Muscle of leg (tissue), 11 donors: Measurements from ENCODE around the gene DDX43. TPM values are rescaled to one million over a fixed set of nuclear protein-coding genes. Genes with fewer than 3 reads are reported as not detected.
"Not testable (repeated sequence)": the region's sequence is repeated elsewhere in the genome, so short reads cannot be mapped to it uniquely, and the experiment has no call there.

Source experiments
- DNase-seq: peaks from one replicate; pipeline ENCODE4 v3.0.0; 2013
- H3K27ac ChIP-seq: one replicate; pipeline ENCODE4 v1.5.1; 2013; ENCODE audit warnings: mild to moderate bottlenecking, low read length, control low read depth
- H3K27me3 ChIP-seq: one replicate; pipeline ENCODE4 v1.6.1; 2013; ENCODE audit warnings: low read length; ENCODE audit not compliant: control insufficient read depth, insufficient read depth
- H3K36me3 ChIP-seq: one replicate; pipeline ENCODE4 v1.6.1; 2013; ENCODE audit warnings: low read length; ENCODE audit not compliant: control insufficient read depth, insufficient read depth
- H3K4me1 ChIP-seq: one replicate; pipeline ENCODE4 v1.6.1; 2013; ENCODE audit warnings: low read length; ENCODE audit not compliant: control insufficient read depth, insufficient read depth
- H3K4me3 ChIP-seq: one replicate; pipeline ENCODE4 v1.5.1; 2013; ENCODE audit warnings: low read length, control low read depth
- H3K9me3 ChIP-seq: replicated peaks from 2 replicates; pipeline ENCODE4 v1.6.1; 2013; ENCODE audit warnings: low read depth, low read length; ENCODE audit not compliant: control insufficient read depth
- WGBS: methylation state at CpG from one replicate; pipeline ENCODE4 v1.1.5; 2013; ENCODE audit warnings: missing lambda C conversion rate; ENCODE audit not compliant: insufficient coverage; 5-methylcytosine and 5-hydroxymethylcytosine counted together
- polyA plus RNA-seq, 8 donors: library from polyadenylated mRNA; unstranded; fragments of 120-200 nt; gene quantifications; one replicate each; pipeline versions ENCODE4 v1.2.1 to v1.2.3, GENCODE V29; 2013; ENCODE audit warnings: inconsistent platforms in 1 of 8, low replicate concordance in 1 of 8; ENCODE audit not compliant: insufficient read length in 8 of 8, insufficient read depth in 1 of 8
- total RNA-seq: library from RNA; stranded (reverse); fragments of 120-200 nt; gene quantifications from one replicate; pipeline ENCODE4 v1.2.4, GENCODE V29; 2013

DDX43 gene
- total and polyA plus RNA-seq, 9 donors, result 0.23 to 0.81 (median 0.43) TPM

- no peak overlapping the region for H3K4me3 ChIP-seq
- no peaks in the 10 kb centered on the region for H3K36me3 ChIP-seq
- H3K27me3 ChIP-seq, result no peaks in the 10 kb centered on the region
- H3K9me3 ChIP-seq, result peaks cover 16% of the 10 kb centered on the region
- H3K27ac ChIP-seq, result no peak overlapping the region
- no peak for DNase-seq
- H3K4me1 ChIP-seq, result no peaks in the 10 kb centered on the region
- 86% methylated on average over 11 of the region's 16 CpGs for WGBS
These were observed 26.8 kb upstream of the DDX43 start for GRCh38 chr6:73367761-73368355.

DNA sequence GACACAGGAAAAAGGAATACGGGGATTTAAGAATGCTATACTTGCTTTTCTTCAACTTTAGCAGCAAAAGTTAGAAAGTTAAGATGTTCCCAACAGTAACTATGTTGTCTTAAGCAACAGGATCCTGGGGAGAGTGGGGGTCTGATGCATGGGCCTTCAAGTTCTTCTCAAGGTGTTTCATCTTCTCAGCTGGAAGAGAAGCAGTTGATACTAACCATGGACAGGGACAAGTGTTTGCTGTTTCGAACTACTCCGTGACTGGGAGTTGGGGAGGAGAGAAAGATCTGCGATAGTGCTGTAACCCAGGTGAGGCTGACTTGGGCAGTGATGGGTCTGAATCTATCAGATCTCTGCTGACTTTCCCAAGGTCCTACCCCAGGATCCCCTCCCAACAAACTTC lies 26.0 kb upstream of the DDX43 start:
- H3K9me3 ChIP-seq, result peaks cover 10% of the 10 kb centered on the region
- no peak for DNase-seq
- H3K4me1 ChIP-seq, result no peaks in the 10 kb centered on the region
- H3K36me3 ChIP-seq, result no peaks in the 10 kb centered on the region
- no peak overlapping the region for H3K4me3 ChIP-seq
- 100% methylated on average over 1 of the region's 4 CpGs for WGBS
- H3K27me3 ChIP-seq, result no peaks in the 10 kb centered on the region
- H3K27ac ChIP-seq, result no peak overlapping the region

DNA sequence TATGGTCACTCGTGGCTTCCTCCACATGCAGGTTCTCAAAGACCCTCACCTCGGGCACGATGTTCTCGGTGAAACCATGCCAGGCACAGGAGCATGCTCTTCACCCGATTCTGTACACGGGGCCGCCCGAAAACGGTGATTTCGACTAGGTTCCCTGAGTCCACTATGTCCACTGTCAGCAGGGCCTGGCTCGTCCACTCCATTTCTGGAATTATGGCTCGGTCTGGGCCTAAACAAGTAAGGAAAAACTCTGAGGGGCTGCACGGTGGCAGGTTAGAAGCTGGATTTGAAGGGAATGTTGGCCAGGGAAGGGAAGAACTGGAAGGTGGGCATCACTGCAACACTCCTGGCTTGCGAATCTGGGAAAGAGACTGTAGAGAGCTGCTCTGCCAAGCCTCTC lies 25.5 kb upstream of the DDX43 start:
- H3K4me3 ChIP-seq, result no peak overlapping the region
- WGBS, result 94% methylated on average over 12 of the region's 14 CpGs
- no peaks in the 10 kb centered on the region for H3K27me3 ChIP-seq
- DNase-seq, result no peak
- H3K27ac ChIP-seq, result no peak overlapping the region
- no peaks in the 10 kb centered on the region for H3K4me1 ChIP-seq
- H3K36me3 ChIP-seq, result no peaks in the 10 kb centered on the region
- H3K9me3 ChIP-seq, result peaks cover 10% of the 10 kb centered on the region

DNA sequence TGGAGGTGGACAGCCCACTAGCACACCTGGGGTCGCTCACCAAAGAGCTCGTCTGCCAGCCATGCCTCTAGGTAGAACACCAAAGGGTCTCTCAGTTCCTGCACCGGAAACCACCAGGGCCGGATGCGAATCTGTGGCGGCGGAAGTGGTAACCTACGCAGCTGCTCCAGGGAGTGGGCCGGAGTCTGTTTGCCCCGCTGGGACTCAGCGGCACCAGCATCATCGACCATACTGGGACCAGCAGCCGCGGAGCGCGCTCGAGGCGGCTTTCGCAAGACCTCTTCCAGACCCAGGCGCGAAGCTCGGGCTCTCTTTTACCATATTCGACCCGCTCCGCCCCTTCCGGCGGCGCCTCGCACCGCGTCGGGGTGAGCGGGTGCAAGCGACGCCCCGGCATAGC lies 25.1 kb upstream of the DDX43 start, which contains the start of gene OOEP:
OOEP (minus strand) TSS at position 335 of the 400 bp plus-strand sequence; CDS start at position 230, 105 bp downstream.
- no peaks in the 10 kb centered on the region for H3K27me3 ChIP-seq
- H3K9me3 ChIP-seq, result peaks cover 10% of the 10 kb centered on the region
- H3K36me3 ChIP-seq, result no peaks in the 10 kb centered on the region
- H3K4me3 ChIP-seq, result no peak within 1 kb of the TSS
- no peak within 1 kb of the TSS for H3K27ac ChIP-seq
- WGBS, result 97% methylated on average over 36 of the region's 36 CpGs
- no peaks in the 10 kb centered on the region for H3K4me1 ChIP-seq
- DNase-seq, result no peak

DNA sequence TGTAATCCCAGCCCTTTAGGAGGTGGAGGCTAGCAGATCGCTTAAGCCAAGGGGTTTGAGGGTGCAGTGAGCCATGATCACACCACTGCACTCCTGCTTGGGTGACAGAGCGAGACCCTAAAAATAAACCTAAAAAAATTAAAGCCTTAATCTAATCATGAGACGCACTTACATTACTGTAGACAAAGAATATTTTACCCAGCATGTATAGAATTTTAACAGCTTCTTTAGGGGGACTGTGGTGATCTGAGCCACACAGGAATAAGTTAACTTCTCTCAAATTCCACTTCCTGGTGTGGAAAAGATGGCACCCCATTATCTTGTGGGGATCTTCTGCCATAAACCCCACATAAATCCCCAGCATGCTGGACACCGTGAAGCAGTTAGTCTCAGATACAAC lies 22.6 kb upstream of the DDX43 start:
- H3K27me3 ChIP-seq, result no peaks in the 10 kb centered on the region
- no peak for DNase-seq
- H3K4me1 ChIP-seq, result no peaks in the 10 kb centered on the region
- no peak overlapping the region for H3K4me3 ChIP-seq
- H3K9me3 ChIP-seq, result peaks cover 10% of the 10 kb centered on the region
- no peak overlapping the region for H3K27ac ChIP-seq
- H3K36me3 ChIP-seq, result no peaks in the 10 kb centered on the region
- 96% methylated on average over 3 of the region's 4 CpGs for WGBS

- H3K27ac ChIP-seq, result no peak overlapping the region
- H3K4me1 ChIP-seq, result no peaks in the 10 kb centered on the region
- H3K9me3 ChIP-seq, result peaks cover 10% of the 10 kb centered on the region
- 95% methylated on average over 7 of the region's 10 CpGs for WGBS
- H3K27me3 ChIP-seq, result no peaks in the 10 kb centered on the region
- H3K36me3 ChIP-seq, result no peaks in the 10 kb centered on the region
- DNase-seq, result no peak
- H3K4me3 ChIP-seq, result no peak overlapping the region
These were observed 22.1 kb upstream of the DDX43 start for GRCh38 chr6:73372516-73372915.

DNA sequence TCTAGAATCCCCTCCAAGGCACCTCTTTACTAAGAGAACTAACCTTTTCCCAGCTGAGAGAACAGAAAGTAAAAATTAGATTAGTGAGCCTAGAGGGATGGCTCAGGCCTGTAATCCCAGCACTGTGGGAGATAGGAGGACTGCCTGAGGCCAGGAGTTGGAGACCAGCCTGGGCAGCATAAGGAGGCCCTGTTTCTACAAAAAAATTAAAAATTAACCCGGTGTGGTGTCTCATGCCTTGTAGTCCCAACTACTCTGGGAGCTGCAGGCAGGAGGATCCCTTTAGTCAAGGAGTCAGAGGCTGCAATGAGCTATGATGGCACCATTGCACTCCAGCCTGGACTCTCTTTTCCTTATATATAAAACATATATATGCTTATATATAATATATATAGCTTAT lies 19.4 kb upstream of the DDX43 start:
- Histone ChIP-seq H3K27me3 (no peaks in the 10 kb centered on the region), H3K4me1 (no peaks in the 10 kb centered on the region), H3K9me3 (peaks cover 10% of the 10 kb centered on the region), H3K4me3 (no peak overlapping the region), H3K36me3 (no peaks in the 10 kb centered on the region), H3K27ac (no peak overlapping the region)
- no CpG with 5 or more reads among the region's 1 CpG for WGBS
- DNase-seq, result no peak

DNA sequence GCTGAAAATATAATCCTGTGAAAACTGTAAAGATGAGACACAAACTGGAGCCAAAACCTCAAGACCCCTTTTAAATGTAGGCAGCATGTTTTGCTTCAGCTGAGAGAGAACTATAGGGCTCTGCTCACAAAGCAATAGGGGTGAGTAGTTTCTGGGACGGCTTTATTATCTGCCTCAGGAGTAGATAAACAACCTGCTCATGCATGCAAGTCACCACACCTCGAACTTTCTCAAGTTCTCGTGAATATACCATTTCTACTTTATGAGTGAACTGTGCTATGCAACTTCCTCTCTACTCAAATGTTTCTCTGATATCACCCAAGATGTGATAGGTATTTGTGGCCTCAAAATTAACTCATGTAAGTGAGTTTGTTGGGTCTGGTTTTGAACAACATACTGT lies 17.4 kb upstream of the DDX43 start:
- Histone ChIP-seq H3K4me1 (no peaks in the 10 kb centered on the region), H3K4me3 (no peak overlapping the region), H3K27ac (no peak overlapping the region), H3K9me3 (peaks cover 4% of the 10 kb centered on the region), H3K36me3 (no peaks in the 10 kb centered on the region), H3K27me3 (no peaks in the 10 kb centered on the region)
- DNase-seq, result no peak
- WGBS, result no CpG with 5 or more reads among the region's 3 CpGs

DNA sequence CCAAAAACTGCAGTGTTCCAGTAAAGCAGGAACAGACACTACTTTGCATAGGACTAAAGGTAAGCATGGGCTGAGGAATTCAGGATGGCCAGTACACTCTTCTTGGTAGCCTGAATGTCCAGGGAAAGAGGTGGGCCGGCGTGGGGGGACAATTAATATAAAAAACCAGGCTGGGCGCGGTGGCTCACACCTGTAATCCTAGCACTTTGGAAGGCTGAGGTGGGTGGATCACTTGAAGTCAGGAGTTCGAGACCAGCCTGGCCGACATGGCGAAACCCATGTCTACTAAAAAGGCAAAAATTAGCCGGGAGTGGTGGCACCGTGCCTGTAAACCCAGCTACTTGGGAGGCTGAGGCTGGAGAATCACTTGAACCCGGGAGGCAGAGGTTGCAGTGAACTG lies 13.1 kb upstream of the DDX43 start:
- not testable (repeated sequence) for H3K4me3 ChIP-seq, H3K27ac ChIP-seq, H3K4me1 ChIP-seq, H3K27me3 ChIP-seq, H3K9me3 ChIP-seq, DNase-seq, H3K36me3 ChIP-seq
- WGBS, result 94% methylated on average over 6 of the region's 10 CpGs

GRCh38 chr6:73382462-73383113 lies 12.0 kb upstream of the DDX43 start:
- no peak overlapping the region for H3K27ac ChIP-seq
- 100% methylated on average over 1 of the region's 6 CpGs for WGBS
- no peak for DNase-seq

More at GRCh38 chr6:73382462-73383113, 12.0 kb upstream of the DDX43 start:
- H3K4me3 ChIP-seq, result no peak overlapping the region
- no peaks in the 10 kb centered on the region for H3K9me3 ChIP-seq
- no peaks in the 10 kb centered on the region for H3K36me3 ChIP-seq
- no peaks in the 10 kb centered on the region for H3K4me1 ChIP-seq
- H3K27me3 ChIP-seq, result no peaks in the 10 kb centered on the region
